NT2/D1 (cell line): Measurements from ENCODE around the gene SKAP1.

Experiments
- SUZ12 ChIP-seq: IDR thresholded peaks from 2 replicates; pipeline ENCODE4 v1.6.1; 2011; ENCODE audit not compliant: insufficient read length, insufficient read depth; ENCODE audit errors: extremely low read depth
- YY1 ChIP-seq: IDR thresholded peaks from 2 replicates; pipeline ENCODE4 v1.6.1; 2011; ENCODE audit not compliant: insufficient read length, insufficient read depth
- ZNF274 ChIP-seq: IDR thresholded peaks from 2 replicates; pipeline ENCODE4 v1.6.1; 2011; ENCODE audit warnings: mild to moderate bottlenecking, low read depth, low read length

GRCh38 chr17:48100160-48100559 is 329.9 kb downstream of the SKAP1 start:
- TF ChIP-seq YY1 (no peak), SUZ12 (no peak), ZNF274 (no peak)
